ENCODE measurements around the gene DNM2. TPM values are rescaled to one million over a fixed set of nuclear protein-coding genes. Genes with fewer than 3 reads are reported as not detected.

The DNM2 gene
- total RNA-seq, 1 donor from 2014 or later: 227 TPM

DNA sequence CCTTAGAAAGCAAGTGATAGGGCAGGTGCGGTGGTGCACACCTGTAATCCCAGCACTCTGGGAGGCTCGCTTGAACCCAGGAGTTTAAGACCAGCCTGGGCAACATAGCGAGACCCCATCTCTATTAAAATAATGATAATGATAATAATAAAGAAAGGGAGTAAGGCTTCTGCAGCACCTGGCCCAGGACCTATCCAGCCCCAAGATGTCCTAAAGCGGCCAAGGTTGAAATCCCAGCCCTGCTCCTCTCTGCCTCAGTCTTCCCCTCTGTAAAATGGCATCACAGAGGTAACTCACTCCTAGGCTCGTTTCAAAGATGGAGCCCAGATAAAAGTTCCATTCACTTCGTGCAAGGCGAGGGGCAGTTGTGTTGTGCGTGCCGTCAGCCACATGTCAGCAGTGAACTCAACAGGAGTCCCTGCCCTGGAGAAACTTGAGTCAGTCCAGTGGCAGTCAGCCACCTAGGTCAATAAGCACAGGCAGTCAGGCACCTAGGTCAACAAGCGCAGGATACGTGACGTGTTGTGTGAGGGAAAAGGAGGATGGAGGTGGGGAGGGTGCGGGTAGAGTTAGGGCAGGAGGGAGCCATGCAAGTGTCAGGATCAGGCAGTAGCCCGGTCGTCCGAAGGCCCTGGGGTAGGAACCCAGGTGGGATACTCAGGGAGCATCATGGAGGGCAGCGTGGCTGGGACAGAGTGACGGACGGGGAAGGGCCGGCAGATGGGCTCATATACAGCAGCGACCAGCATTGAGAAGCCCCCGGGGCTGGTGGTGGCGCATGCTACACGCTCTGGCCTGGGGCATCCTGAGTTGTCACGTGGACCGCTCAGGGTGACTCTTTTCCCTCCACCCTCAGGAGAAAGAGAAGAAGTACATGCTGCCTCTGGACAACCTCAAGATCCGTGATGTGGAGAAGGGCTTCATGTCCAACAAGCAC is 101.5 kb downstream of the DNM2 start:
- Mint-ChIP-seq H3K36me3 (ENCODE audit: unreplicated experiment) (no peaks in the 10 kb centered on the region), H3K27ac (ENCODE audit: unreplicated experiment) (peak overlapping the region; percentile 28)

DNA sequence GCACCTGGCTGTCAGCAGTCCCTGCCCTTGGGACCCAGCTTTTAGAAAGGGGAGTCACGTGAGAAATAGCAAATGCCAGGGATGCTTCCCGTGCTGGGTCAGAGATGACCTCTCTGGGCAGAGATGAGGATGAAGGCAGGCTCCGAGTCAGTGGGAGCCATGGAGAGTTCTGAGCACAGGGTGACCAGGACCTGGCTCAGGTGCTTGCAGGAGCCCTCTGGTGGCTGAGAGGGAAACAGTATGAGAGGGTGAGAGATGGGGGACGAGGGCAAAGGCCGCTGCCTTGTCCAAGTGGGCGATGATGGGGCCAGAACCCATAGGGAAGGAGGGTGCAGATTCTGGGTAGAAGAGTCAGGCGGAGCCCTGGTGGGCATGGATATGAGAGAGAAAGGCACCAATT is 102.3 kb downstream of the DNM2 start:
- Mint-ChIP-seq H3K27me3 (ENCODE audit: unreplicated experiment) (no peaks in the 10 kb centered on the region), H3K4me1 (ENCODE audit: low read depth, unreplicated experiment) (peaks cover 3% of the 10 kb centered on the region), H3K9me3 (ENCODE audit: unreplicated experiment) (peaks cover 5% of the 10 kb centered on the region), H3K4me3 (ENCODE audit: unreplicated experiment) (no peak overlapping the region), H3K27ac (ENCODE audit: unreplicated experiment) (peak overlapping the region; percentile 50), H3K36me3 (ENCODE audit: unreplicated experiment) (no peaks in the 10 kb centered on the region)
- no peak for DNase-seq
- TF ChIP-seq, protein P1, sequence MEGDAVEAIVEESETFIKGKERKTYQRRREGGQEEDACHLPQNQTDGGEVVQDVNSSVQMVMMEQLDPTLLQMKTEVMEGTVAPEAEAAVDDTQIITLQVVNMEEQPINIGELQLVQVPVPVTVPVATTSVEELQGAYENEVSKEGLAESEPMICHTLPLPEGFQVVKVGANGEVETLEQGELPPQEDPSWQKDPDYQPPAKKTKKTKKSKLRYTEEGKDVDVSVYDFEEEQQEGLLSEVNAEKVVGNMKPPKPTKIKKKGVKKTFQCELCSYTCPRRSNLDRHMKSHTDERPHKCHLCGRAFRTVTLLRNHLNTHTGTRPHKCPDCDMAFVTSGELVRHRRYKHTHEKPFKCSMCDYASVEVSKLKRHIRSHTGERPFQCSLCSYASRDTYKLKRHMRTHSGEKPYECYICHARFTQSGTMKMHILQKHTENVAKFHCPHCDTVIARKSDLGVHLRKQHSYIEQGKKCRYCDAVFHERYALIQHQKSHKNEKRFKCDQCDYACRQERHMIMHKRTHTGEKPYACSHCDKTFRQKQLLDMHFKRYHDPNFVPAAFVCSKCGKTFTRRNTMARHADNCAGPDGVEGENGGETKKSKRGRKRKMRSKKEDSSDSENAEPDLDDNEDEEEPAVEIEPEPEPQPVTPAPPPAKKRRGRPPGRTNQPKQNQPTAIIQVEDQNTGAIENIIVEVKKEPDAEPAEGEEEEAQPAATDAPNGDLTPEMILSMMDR (IDR thresholded peaks at IDR 0.05; ENCODE audit: partially characterized antibody, unreplicated experiment): peak; percentile 21

More for the DNA sequence above, 101.5 kb downstream of the DNM2 start:
- Mint-ChIP-seq H3K27me3 (ENCODE audit: unreplicated experiment) (no peaks in the 10 kb centered on the region), H3K4me3 (ENCODE audit: unreplicated experiment) (no peak overlapping the region), H3K9me3 (ENCODE audit: unreplicated experiment) (peaks cover 9% of the 10 kb centered on the region), H3K4me1 (ENCODE audit: low read depth, unreplicated experiment) (peaks cover 3% of the 10 kb centered on the region)
- DNase-seq: no peak
- TF ChIP-seq, protein P1 (IDR thresholded peaks at IDR 0.05; ENCODE audit: partially characterized antibody, unreplicated experiment): no peak

DNA sequence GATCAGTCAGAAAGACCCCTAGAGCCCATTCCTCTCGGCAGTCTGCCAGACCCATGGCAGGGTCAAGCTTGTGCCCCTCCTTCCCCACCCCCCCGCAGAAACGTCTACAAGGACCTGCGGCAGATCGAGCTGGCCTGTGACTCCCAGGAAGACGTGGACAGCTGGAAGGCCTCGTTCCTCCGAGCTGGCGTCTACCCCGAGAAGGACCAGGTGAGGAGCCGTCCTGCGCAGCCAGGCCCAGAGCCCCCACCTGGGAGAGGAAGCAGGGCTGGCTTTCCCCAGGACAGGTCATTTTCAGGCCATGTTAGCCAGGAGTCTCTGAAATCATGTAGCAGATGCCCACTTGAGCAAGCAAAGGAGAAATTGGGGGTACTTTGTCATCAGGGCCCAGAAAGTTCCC is 105.8 kb downstream of the DNM2 start:
- H3K4me3 Mint-ChIP-seq (ENCODE audit: unreplicated experiment): no peak overlapping the region
- H3K9me3 Mint-ChIP-seq (ENCODE audit: unreplicated experiment): peaks cover 8% of the 10 kb centered on the region
- peaks cover 3% of the 10 kb centered on the region for H3K4me1 Mint-ChIP-seq (ENCODE audit: low read depth, unreplicated experiment)
- no peaks in the 10 kb centered on the region for H3K36me3 Mint-ChIP-seq (ENCODE audit: unreplicated experiment)
- H3K27ac Mint-ChIP-seq (ENCODE audit: unreplicated experiment): no peak overlapping the region
- TF ChIP-seq, protein P1 (IDR thresholded peaks at IDR 0.05; ENCODE audit: partially characterized antibody, unreplicated experiment): no peak
- DNase-seq: no peak
- peaks cover 3% of the 10 kb centered on the region for H3K27me3 Mint-ChIP-seq (ENCODE audit: unreplicated experiment)

DNA sequence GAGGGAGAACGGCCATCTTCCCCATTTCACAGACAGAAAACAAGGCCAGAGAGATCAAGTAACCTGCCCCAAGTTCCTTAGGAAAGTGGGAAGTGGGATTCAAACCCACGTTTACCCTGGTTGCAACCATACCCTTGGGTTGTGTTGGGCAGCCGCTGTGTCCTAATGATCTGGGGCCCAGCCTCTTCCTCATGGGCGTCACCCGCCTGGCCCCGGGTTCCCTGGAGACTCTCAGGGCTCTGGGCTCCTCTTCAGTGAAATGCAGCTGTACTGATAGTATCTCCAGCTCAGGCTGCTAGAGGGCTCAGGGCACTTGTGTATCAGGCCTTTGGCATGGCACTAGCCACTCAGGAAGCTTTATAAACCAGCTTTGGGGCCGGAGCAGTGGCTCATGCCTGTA is 108.4 kb downstream of the DNM2 start:
- H3K27me3 Mint-ChIP-seq (ENCODE audit: unreplicated experiment): peaks cover 3% of the 10 kb centered on the region
- no peak overlapping the region for H3K27ac Mint-ChIP-seq (ENCODE audit: unreplicated experiment)
- no peaks in the 10 kb centered on the region for H3K36me3 Mint-ChIP-seq (ENCODE audit: unreplicated experiment)
- TF ChIP-seq, protein P1 (IDR thresholded peaks at IDR 0.05; ENCODE audit: partially characterized antibody, unreplicated experiment): no peak
- no peak for DNase-seq
- peaks cover 7% of the 10 kb centered on the region for H3K9me3 Mint-ChIP-seq (ENCODE audit: unreplicated experiment)
- H3K4me1 Mint-ChIP-seq (ENCODE audit: low read depth, unreplicated experiment): no peaks in the 10 kb centered on the region
- H3K4me3 Mint-ChIP-seq (ENCODE audit: unreplicated experiment): no peak overlapping the region

DNA sequence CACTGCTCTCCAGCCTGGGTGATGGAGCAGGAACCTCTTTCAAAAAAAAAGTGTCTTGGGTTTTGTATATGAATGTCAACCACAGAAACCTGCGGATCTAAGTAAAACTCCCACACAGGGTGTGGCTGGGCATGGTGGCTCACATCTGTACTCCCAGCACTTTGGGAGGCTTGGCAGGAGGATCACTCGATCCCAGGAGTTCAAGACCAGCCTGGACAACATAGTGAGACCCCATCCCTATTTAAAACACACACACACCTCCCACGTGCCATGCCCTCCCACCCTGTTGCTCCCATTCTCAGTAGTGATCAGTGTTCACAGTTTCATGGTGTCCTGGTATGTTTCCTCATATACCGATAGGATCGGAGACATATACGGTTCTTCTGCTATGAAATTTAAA is 109.0 kb downstream of the DNM2 start:
- Mint-ChIP-seq H3K27me3 (ENCODE audit: unreplicated experiment) (peaks cover 3% of the 10 kb centered on the region), H3K27ac (ENCODE audit: unreplicated experiment) (no peak overlapping the region), H3K4me1 (ENCODE audit: low read depth, unreplicated experiment) (no peaks in the 10 kb centered on the region), H3K9me3 (ENCODE audit: unreplicated experiment) (peaks cover 7% of the 10 kb centered on the region), H3K36me3 (ENCODE audit: unreplicated experiment) (no peaks in the 10 kb centered on the region), H3K4me3 (ENCODE audit: unreplicated experiment) (no peak overlapping the region)
- TF ChIP-seq, protein P1 (IDR thresholded peaks at IDR 0.05; ENCODE audit: partially characterized antibody, unreplicated experiment): no peak
- no peak for DNase-seq
